HCT116 (cell line): ENCODE results near the gene KLF11. TPM values are rescaled to one million over a fixed set of nuclear protein-coding genes. Genes with fewer than 3 reads are reported as not detected.

ENCODE experiments used
- ATAC-seq: fragments of 200-7000 bp; cut with Tn5 transposase; 2 replicates; pipeline ENCODE4 v1.9.1; 2020; ENCODE audit warnings: mild to moderate bottlenecking, moderate library complexity
- BruUV-seq: library from RNA; stranded (reverse); fragments of 400-500 nt; replicated peaks from 2 replicates; lab custom pipeline; 2021; lab: Mats Ljungman, UMichigan
- CTCF ChIA-PET: fragments of 300-600 bp; sonication (Branson Sonifier 250); formaldehyde crosslinking; loops from one replicate; lab custom pipeline; 2021; ENCODE audit warnings: antibody characterized with exemption; lab: Charles Lee
- POLR2A ChIA-PET: fragments of 300-600, 350-600 bp; sonication (Branson Sonifier 250); formaldehyde crosslinking; loops from one replicate; lab custom pipeline; 2021; ENCODE audit warnings: antibody characterized with exemption; lab: Charles Lee
- RAD21 ChIA-PET, 2 experiments: fragments of 300-600 bp; sonication (Branson Sonifier 250); formaldehyde crosslinking; loops; one replicate each; lab custom pipeline; 2023; ENCODE audit warnings: low total read pairs in 2 of 2; ENCODE audit not compliant: uncharacterized antibody in 2 of 2, unreplicated experiment in 2 of 2, low non-redundant PET in 1 of 2; lab: Charles Lee
- DNase-seq: peaks from one replicate; pipeline ENCODE4 v3.0.0-alpha.2; 2010; ENCODE audit warnings: low read depth, low spot score
- H2AFZ ChIP-seq: fragments of 200-600 bp; shearing (Covaris generic), sonication (generic); 2 replicates; pipeline ENCODE4 v1.6.1; 2017; ENCODE audit warnings: low read depth, mixed run types, mixed read lengths, antibody characterized with exemption, low read length; ENCODE audit not compliant: poor library complexity, severe bottlenecking
- H3K27ac ChIP-seq: 2 replicates; pipeline ENCODE4 v1.5.1; 2012; ENCODE audit warnings: low read depth, low read length
- H3K27me3 ChIP-seq: fragments of 200-600 bp; sonication (generic); 2 replicates; pipeline ENCODE4 v1.6.1; 2016; ENCODE audit warnings: mixed run types, low read length, mixed read lengths; ENCODE audit not compliant: insufficient read depth
- H3K36me3 ChIP-seq, 2 experiments: fragments of 200-500 bp in 1 of 2; fragments of 200-600 bp in 1 of 2; sonication (Bioruptor generic) in 1 of 2; sonication (generic) in 1 of 2; 2 replicates each; pipeline versions ENCODE4 v1.5.1 to v1.6.1; 2014 to 2016; ENCODE audit warnings: low read length in 2 of 2, inconsistent platforms in 1 of 2, mixed read lengths in 1 of 2, mixed run types in 1 of 2; ENCODE audit not compliant: insufficient read depth in 2 of 2, control insufficient read depth in 1 of 2
- H3K4me1 ChIP-seq, 2 experiments: fragments of 200-600 bp in 1 of 2; sonication (generic) in 1 of 2; 2 replicates each; pipeline versions ENCODE4 v1.5.1 to v1.6.1; 2012 to 2017; ENCODE audit warnings: low read length in 2 of 2, inconsistent platforms in 1 of 2, mild to moderate bottlenecking in 1 of 2, mixed read lengths in 1 of 2, mixed run types in 1 of 2, moderate library complexity in 1 of 2; ENCODE audit not compliant: insufficient read depth in 2 of 2, control insufficient read depth in 1 of 2
- H3K4me2 ChIP-seq: fragments of 200-600 bp; sonication (generic); 2 replicates; pipeline ENCODE4 v1.6.1; 2017; ENCODE audit warnings: mixed run types, low read length, mixed read lengths
- H3K4me3 ChIP-seq, 2 experiments: fragments of 200-600 bp in 1 of 2; sonication (generic) in 1 of 2; replicated peaks in 1 of 2; 2 replicates each; pipeline ENCODE4 v1.5.1; 2011 to 2016; ENCODE audit warnings: low read length in 2 of 2, control low read depth in 1 of 2, low read depth in 1 of 2, mild to moderate bottlenecking in 1 of 2, mixed read lengths in 1 of 2, mixed run types in 1 of 2
- H3K79me2 ChIP-seq: fragments of 200-600 bp; sonication (generic); 2 replicates; pipeline ENCODE4 v1.6.1; 2017; ENCODE audit warnings: mild to moderate bottlenecking, mixed run types, low read length, moderate library complexity, mixed read lengths; ENCODE audit not compliant: insufficient read depth
- H3K9ac ChIP-seq: fragments of 200-600 bp; sonication (generic); 2 replicates; pipeline ENCODE4 v1.6.1; 2016; ENCODE audit warnings: low read length, mixed read lengths
- H3K9me2 ChIP-seq: fragments of 200-600 bp; sonication (generic), shearing (Covaris generic); 2 replicates; pipeline ENCODE4 v1.6.1; 2017; ENCODE audit warnings: mixed run types, mild to moderate bottlenecking, moderate library complexity; ENCODE audit not compliant: insufficient read depth
- H3K9me3 ChIP-seq, 2 experiments: fragments of 200-500 bp in 1 of 2; fragments of 200-600 bp in 1 of 2; sonication (Bioruptor generic) in 1 of 2; sonication (generic) in 1 of 2; 2 replicates each; pipeline ENCODE4 v1.6.1; 2014 to 2017; ENCODE audit warnings: low read length in 2 of 2, mixed read lengths in 2 of 2, inconsistent platforms in 1 of 2, low read depth in 1 of 2, mild to moderate bottlenecking in 1 of 2, mixed run types in 1 of 2, moderate library complexity in 1 of 2; ENCODE audit not compliant: control insufficient read depth in 1 of 2, insufficient read depth in 1 of 2
- H4K20me1 ChIP-seq: fragments of 200-600 bp; sonication (generic), shearing (Covaris generic); 2 replicates; pipeline ENCODE4 v1.6.1; 2017; ENCODE audit warnings: mixed run types, mild to moderate bottlenecking, moderate library complexity; ENCODE audit not compliant: insufficient read depth
- EZH2 ChIP-seq: fragments of 200-600 bp; sonication (generic); IDR thresholded peaks from 2 replicates; pipeline ENCODE4 v1.6.1; 2017; ENCODE audit warnings: antibody characterized with exemption, mixed run types
- JUND ChIP-seq: IDR thresholded peaks from 2 replicates; pipeline ENCODE4 v1.6.1; 2012
- MAX ChIP-seq: IDR thresholded peaks from 2 replicates; pipeline ENCODE4 v1.6.1; 2012
- RAD21 ChIP-seq: IDR thresholded peaks from 2 replicates; pipeline ENCODE4 v1.6.1; 2012; ENCODE audit warnings: low read depth, mild to moderate bottlenecking
- REST ChIP-seq: IDR thresholded peaks from 2 replicates; pipeline ENCODE4 v1.6.1; 2012; ENCODE audit warnings: low read depth
- SIN3A ChIP-seq: IDR thresholded peaks from 2 replicates; pipeline ENCODE4 v1.6.1; 2012; ENCODE audit warnings: low read depth
- SRF ChIP-seq: IDR thresholded peaks from 2 replicates; pipeline ENCODE4 v1.6.1; 2012; ENCODE audit warnings: low read depth
- TCF7L2 ChIP-seq: IDR thresholded peaks from 2 replicates; pipeline ENCODE4 v1.7.0; 2011; ENCODE audit warnings: borderline replicate concordance, inconsistent platforms; ENCODE audit not compliant: insufficient read depth, insufficient read length; ENCODE audit errors: extremely low read depth
- ZFX ChIP-seq: fragments of 450-650 bp; IDR thresholded peaks from 2 replicates; pipeline ENCODE4 v1.6.1; 2017
- ZNF274 ChIP-seq: fragments of 200-500 bp; sonication (Bioruptor generic); IDR thresholded peaks from 2 replicates; pipeline ENCODE4 v1.6.1; 2014; ENCODE audit warnings: mild to moderate bottlenecking, low read depth, low read length, inconsistent platforms
- intact Hi-C: fragments of 100-400 bp; cut with micrococcal nuclease; formaldehyde crosslinking; loops from 2 replicates; pipeline ENCODE4 v1.10.0; 2022
- total RNA-seq: library from RNA; stranded (reverse); gene quantifications from one replicate; pipeline ENCODE4 v1.2.1, GENCODE V29; 2021; ENCODE audit not compliant: unreplicated experiment
- TF ChIP-seq, protein P1 (sequence below): IDR thresholded peaks from 2 replicates; pipeline ENCODE4 v1.6.1; 2012

Gene KLF11
- total RNA-seq, 1 experiment from 2014 or later: 9.0 TPM

GRCh38 chr2:10076988-10077527 is 33.7 kb downstream of the KLF11 start:
- H3K9ac ChIP-seq: no peak overlapping the region
- no peak overlapping the region for H3K27ac ChIP-seq
- RAD21 ChIA-PET: no interaction called here
- POLR2A ChIA-PET: no interaction called here
- no peak overlapping the region for H2AFZ ChIP-seq
- TF ChIP-seq RAD21 (no peak), MAX (no peak), ZNF274 (no peak), JUND (no peak), EZH2 (no peak), ZFX (no peak), SIN3A (no peak), SRF (no peak), REST (no peak), TCF7L2 (no peak)
- TF ChIP-seq, protein P1, sequence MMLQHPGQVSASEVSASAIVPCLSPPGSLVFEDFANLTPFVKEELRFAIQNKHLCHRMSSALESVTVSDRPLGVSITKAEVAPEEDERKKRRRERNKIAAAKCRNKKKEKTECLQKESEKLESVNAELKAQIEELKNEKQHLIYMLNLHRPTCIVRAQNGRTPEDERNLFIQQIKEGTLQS: no peak
- no peaks in the 10 kb centered on the region for H3K27me3 ChIP-seq
- no peak for ATAC-seq
- CTCF ChIA-PET: interaction anchor here (0.8 to 3.8 kb wide), 2 partner anchors 20 to 358 kb away, joined by 3 to 14 read pairs; no protein-coding TSS in a partner anchor
- H3K4me3 ChIP-seq: no peak overlapping the region
- no peaks in the 10 kb centered on the region for H4K20me1 ChIP-seq
- no peaks in the 10 kb centered on the region for H3K36me3 ChIP-seq
- peaks cover 6 to 21% of the 10 kb centered on the region in 2 experiments for H3K4me1 ChIP-seq
- H3K4me2 ChIP-seq: no peak overlapping the region
- intact Hi-C loops: no loop called here
- no peaks in the 10 kb centered on the region for H3K9me2 ChIP-seq
- H3K9me3 ChIP-seq: no peaks in the 10 kb centered on the region
- no peaks in the 10 kb centered on the region for H3K79me2 ChIP-seq
- no peak for DNase-seq
- BruUV-seq: no TSS peak
